WTC11 (cell line): ENCODE results near the gene CHST15. TPM values are rescaled to one million over a fixed set of nuclear protein-coding genes. Genes with fewer than 3 reads are reported as not detected.

Source experiments
- ATAC-seq: fragments of 200-7000 bp; cut with Tn5 transposase; 2 replicates; pipeline ENCODE4 v1.10.0; 2021; ENCODE audit warnings: mild to moderate bottlenecking, moderate library complexity
- CTCF ChIA-PET: fragments of 300-600 bp; sonication (Branson Sonifier 250); formaldehyde crosslinking; loops from one replicate; lab custom pipeline; 2021; ENCODE audit warnings: antibody characterized with exemption; lab: Charles Lee
- POLR2A ChIA-PET: fragments of 350-600 bp; sonication (Branson Sonifier 250); formaldehyde crosslinking; loops from one replicate; lab custom pipeline; 2021; ENCODE audit warnings: antibody characterized with exemption; lab: Charles Lee
- DNase-seq: peaks from one replicate; pipeline ENCODE4 v3.0.0; 2021; ENCODE audit warnings: low spot score
- H3K27ac Mint-ChIP-seq: 2 replicates; pipeline ENCODE4 v1.8.0; 2021; ENCODE audit warnings: mixed read lengths
- H3K27me3 Mint-ChIP-seq: 2 replicates; pipeline ENCODE4 v1.8.0; 2021; ENCODE audit warnings: low read depth, mild to moderate bottlenecking, moderate library complexity, mixed read lengths
- H3K36me3 Mint-ChIP-seq: 2 replicates; pipeline ENCODE4 v1.8.0; 2021; ENCODE audit warnings: mixed read lengths
- H3K4me1 Mint-ChIP-seq: 2 replicates; pipeline ENCODE4 v1.8.0; 2022; ENCODE audit warnings: mixed read lengths
- H3K4me3 Mint-ChIP-seq: 2 replicates; pipeline ENCODE4 v1.8.0; 2021; ENCODE audit warnings: mild to moderate bottlenecking, moderate library complexity, mixed read lengths
- H3K9me3 Mint-ChIP-seq: 2 replicates; pipeline ENCODE4 v1.8.0; 2021; ENCODE audit warnings: mixed read lengths
- CBFB ChIP-seq: sonication (generic); formaldehyde crosslinking; IDR thresholded peaks from 2 replicates; pipeline ENCODE4 v1.8.1; 2022; ENCODE audit warnings: mild to moderate bottlenecking, low read depth, missing genetic modification reagents
- CREB1 ChIP-seq: sonication (generic); formaldehyde crosslinking; IDR thresholded peaks from 2 replicates; pipeline ENCODE4 v1.8.0; 2023; ENCODE audit warnings: mild to moderate bottlenecking, missing genetic modification reagents
- E2F5 ChIP-seq: sonication (generic); formaldehyde crosslinking; IDR thresholded peaks from 2 replicates; pipeline ENCODE4 v1.8.1; 2022; ENCODE audit warnings: mild to moderate bottlenecking, moderate library complexity, missing genetic modification reagents
- EMX1 ChIP-seq: fragments of 250-450 bp; sonication (Bioruptor Pico); IDR thresholded peaks from 2 replicates; pipeline ENCODE4 v1.8.0; 2021; ENCODE audit warnings: mild to moderate bottlenecking
- FOXJ3 ChIP-seq: sonication (generic); formaldehyde crosslinking; IDR thresholded peaks from 2 replicates; pipeline ENCODE4 v1.9.0; 2021; ENCODE audit warnings: missing genetic modification reagents, mild to moderate bottlenecking, borderline replicate concordance
- GABPB1 ChIP-seq: sonication (generic); formaldehyde crosslinking; IDR thresholded peaks from 2 replicates; pipeline ENCODE4 v1.8.1; 2023; ENCODE audit warnings: mild to moderate bottlenecking, missing genetic modification reagents
- MAX ChIP-seq: sonication (generic); formaldehyde crosslinking; IDR thresholded peaks from 2 replicates; pipeline ENCODE4 v1.8.0; 2022; ENCODE audit warnings: mild to moderate bottlenecking, missing genetic modification reagents
- MXD4 ChIP-seq: fragments of 250-450 bp; sonication (Bioruptor Pico); IDR thresholded peaks from 2 replicates; pipeline ENCODE4 v1.8.0; 2021; ENCODE audit warnings: mild to moderate bottlenecking, moderate library complexity, borderline replicate concordance
- MYBL2 ChIP-seq: sonication (generic); formaldehyde crosslinking; IDR thresholded peaks from 2 replicates; pipeline ENCODE4 v1.8.1; 2023; ENCODE audit warnings: mild to moderate bottlenecking, moderate library complexity, missing genetic modification reagents
- NFE2L1 ChIP-seq: sonication (generic); formaldehyde crosslinking; IDR thresholded peaks from 2 replicates; pipeline ENCODE4 v1.8.1; 2023; ENCODE audit warnings: missing genetic modification reagents
- NFYB ChIP-seq: sonication (generic); formaldehyde crosslinking; conservative IDR thresholded peaks from 2 replicates; pipeline ENCODE4 v1.8.0; 2022; ENCODE audit warnings: low read depth, missing genetic modification reagents
- PRRX2 ChIP-seq: fragments of 250-450 bp; sonication (Bioruptor Pico); IDR thresholded peaks from 2 replicates; pipeline ENCODE4 v1.8.0; 2021; ENCODE audit warnings: mild to moderate bottlenecking
- RELA ChIP-seq: sonication (generic); formaldehyde crosslinking; IDR thresholded peaks from 2 replicates; pipeline ENCODE4 v1.8.1; 2022; ENCODE audit warnings: missing genetic modification reagents, mild to moderate bottlenecking, borderline replicate concordance
- STAT6 ChIP-seq: sonication (generic); formaldehyde crosslinking; conservative IDR thresholded peaks from 2 replicates; pipeline ENCODE4 v1.8.1; 2023; ENCODE audit warnings: mild to moderate bottlenecking, low read depth, missing genetic modification reagents, moderate library complexity
- ZBTB21 ChIP-seq: sonication (generic); formaldehyde crosslinking; IDR thresholded peaks from 2 replicates; pipeline ENCODE4 v1.8.1; 2023; ENCODE audit warnings: mild to moderate bottlenecking, missing genetic modification reagents, borderline replicate concordance
- ZNF138 ChIP-seq: sonication (generic); formaldehyde crosslinking; conservative IDR thresholded peaks from 2 replicates; pipeline ENCODE4 v1.8.1; 2022; ENCODE audit warnings: mild to moderate bottlenecking, moderate library complexity, missing genetic modification reagents
- ZNF219 ChIP-seq: sonication (generic); formaldehyde crosslinking; IDR thresholded peaks from 2 replicates; pipeline ENCODE4 v1.8.0; 2023; ENCODE audit warnings: missing genetic modification reagents, mild to moderate bottlenecking, borderline replicate concordance
- ZNF512 ChIP-seq: sonication (generic); formaldehyde crosslinking; IDR thresholded peaks from 2 replicates; pipeline ENCODE4 v1.8.1; 2022; ENCODE audit warnings: missing genetic modification reagents, borderline replicate concordance
- total RNA-seq: library from RNA; stranded (reverse); gene quantifications from 3 replicates; pipeline ENCODE4 v1.2.3, GENCODE V29; 2021
- TF ChIP-seq, protein P1 (sequence below): sonication (generic); formaldehyde crosslinking; IDR thresholded peaks from 2 replicates; pipeline ENCODE4 v1.8.1; 2023; ENCODE audit warnings: mild to moderate bottlenecking, missing genetic modification reagents
- TF ChIP-seq, protein P2 (sequence below): fragments of 250-450 bp; sonication (Bioruptor Pico); IDR thresholded peaks from 2 replicates; pipeline ENCODE4 v1.9.0; 2021; ENCODE audit warnings: moderate library complexity, mild to moderate bottlenecking, inconsistent platforms, borderline replicate concordance
- TF ChIP-seq, protein P3 (sequence below): sonication (generic); formaldehyde crosslinking; IDR thresholded peaks from 2 replicates; pipeline ENCODE4 v1.8.1; 2022; ENCODE audit warnings: low read depth, missing genetic modification reagents, borderline replicate concordance

Gene CHST15
- total RNA-seq, 1 experiment from 2014 or later = 10.7 TPM

DNA sequence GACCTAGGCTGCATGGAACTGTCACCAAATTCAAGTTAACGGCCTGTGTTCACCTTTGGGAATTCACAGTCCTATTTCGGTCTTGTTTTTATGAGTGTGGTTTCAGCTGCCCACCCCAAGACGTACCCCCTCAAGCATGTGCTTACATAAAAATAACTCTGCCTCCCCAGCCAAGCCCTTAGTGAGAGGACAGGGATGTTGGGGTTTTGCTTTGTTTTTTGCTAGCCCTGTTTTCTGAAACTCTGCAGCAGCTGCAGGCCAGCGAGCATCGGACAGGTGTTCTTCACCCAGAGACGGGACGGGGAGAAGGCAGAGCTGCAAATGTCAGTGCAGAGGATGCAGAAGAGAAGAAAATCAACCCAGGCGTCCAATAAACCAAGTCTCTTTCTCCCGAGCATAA is 13.5 kb downstream of the CHST15 start:
- Mint-ChIP-seq H3K36me3 (peaks cover 7% of the 10 kb centered on the region; the same call in 1 of the 2 replicates), H3K27ac (no peak overlapping the region), H3K9me3 (peaks cover 7% of the 10 kb centered on the region; the same call in 1 of the 2 replicates), H3K4me1 (peaks cover 26% of the 10 kb centered on the region), H3K27me3 (no peaks in the 10 kb centered on the region), H3K4me3 (no peak overlapping the region)
- no peak for DNase-seq
- ChIA-PET POLR2A (no interaction called here), CTCF (no interaction called here)
- TF ChIP-seq NFE2L1 (CRISPR knock-in tag) (no peak), CBFB (CRISPR knock-in tag) (no peak), ZBTB21 (CRISPR knock-in tag) (no peak), EMX1 (no peak)
- no peak for ATAC-seq

DNA sequence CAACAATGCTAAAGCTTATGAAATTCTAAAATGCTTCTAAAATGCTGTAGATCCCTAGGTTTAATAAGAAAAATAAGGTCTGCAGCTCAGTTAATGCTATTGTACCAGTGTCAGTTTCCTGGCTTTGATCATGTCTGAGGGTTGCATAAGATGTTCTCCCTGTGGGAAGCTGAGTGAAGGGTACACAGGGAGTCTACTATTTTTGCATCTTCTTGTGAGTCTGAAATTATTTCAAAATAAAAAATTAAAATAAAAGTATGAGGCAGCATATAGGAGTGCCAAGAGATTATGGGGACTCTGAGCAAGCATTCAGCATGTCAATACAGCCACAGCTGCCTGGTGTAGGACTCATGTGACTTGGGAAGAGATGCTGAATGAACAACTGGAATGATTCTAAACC is 14.7 kb downstream of the CHST15 start:
- CTCF ChIA-PET = no interaction called here
- H3K4me1 Mint-ChIP-seq = peaks cover 31% of the 10 kb centered on the region

GRCh38 chr10:124078028-124078427 is 15.4 kb downstream of the CHST15 start:
- ATAC-seq = no peak

More for the DNA sequence above, 14.7 kb downstream of the CHST15 start:
- Mint-ChIP-seq H3K27me3 (no peaks in the 10 kb centered on the region), H3K4me3 (no peak overlapping the region), H3K27ac (no peak overlapping the region), H3K9me3 (peaks cover 7% of the 10 kb centered on the region; the same call in 1 of the 2 replicates), H3K36me3 (peaks cover 10% of the 10 kb centered on the region; the same call in 1 of the 2 replicates)
- DNase-seq (no peak), ATAC-seq (no peak)
- POLR2A ChIA-PET = no interaction called here
- TF ChIP-seq, protein P1, sequence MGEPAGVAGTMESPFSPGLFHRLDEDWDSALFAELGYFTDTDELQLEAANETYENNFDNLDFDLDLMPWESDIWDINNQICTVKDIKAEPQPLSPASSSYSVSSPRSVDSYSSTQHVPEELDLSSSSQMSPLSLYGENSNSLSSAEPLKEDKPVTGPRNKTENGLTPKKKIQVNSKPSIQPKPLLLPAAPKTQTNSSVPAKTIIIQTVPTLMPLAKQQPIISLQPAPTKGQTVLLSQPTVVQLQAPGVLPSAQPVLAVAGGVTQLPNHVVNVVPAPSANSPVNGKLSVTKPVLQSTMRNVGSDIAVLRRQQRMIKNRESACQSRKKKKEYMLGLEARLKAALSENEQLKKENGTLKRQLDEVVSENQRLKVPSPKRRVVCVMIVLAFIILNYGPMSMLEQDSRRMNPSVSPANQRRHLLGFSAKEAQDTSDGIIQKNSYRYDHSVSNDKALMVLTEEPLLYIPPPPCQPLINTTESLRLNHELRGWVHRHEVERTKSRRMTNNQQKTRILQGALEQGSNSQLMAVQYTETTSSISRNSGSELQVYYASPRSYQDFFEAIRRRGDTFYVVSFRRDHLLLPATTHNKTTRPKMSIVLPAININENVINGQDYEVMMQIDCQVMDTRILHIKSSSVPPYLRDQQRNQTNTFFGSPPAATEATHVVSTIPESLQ (CRISPR knock-in tag) = no peak
- TF ChIP-seq CBFB (CRISPR knock-in tag) (no peak), EMX1 (no peak)

More at GRCh38 chr10:124078028-124078427, 15.4 kb downstream of the CHST15 start:
- H3K27me3 Mint-ChIP-seq = no peaks in the 10 kb centered on the region
- peaks cover 7% of the 10 kb centered on the region; the same call in 1 of the 2 replicates for H3K9me3 Mint-ChIP-seq
- TF ChIP-seq PRRX2 (CRISPR knock-in tag) = no peak
- no peak for TF ChIP-seq ZNF219 (CRISPR knock-in tag)
- TF ChIP-seq ZNF138 (CRISPR knock-in tag) = no peak
- no peak for TF ChIP-seq ZNF512 (CRISPR knock-in tag)
- no peak for TF ChIP-seq ZBTB21 (CRISPR knock-in tag)
- no peak for TF ChIP-seq CREB1 (CRISPR knock-in tag)
- no peak for TF ChIP-seq NFYB (CRISPR knock-in tag)
- no peak for TF ChIP-seq FOXJ3
- TF ChIP-seq, protein P2, sequence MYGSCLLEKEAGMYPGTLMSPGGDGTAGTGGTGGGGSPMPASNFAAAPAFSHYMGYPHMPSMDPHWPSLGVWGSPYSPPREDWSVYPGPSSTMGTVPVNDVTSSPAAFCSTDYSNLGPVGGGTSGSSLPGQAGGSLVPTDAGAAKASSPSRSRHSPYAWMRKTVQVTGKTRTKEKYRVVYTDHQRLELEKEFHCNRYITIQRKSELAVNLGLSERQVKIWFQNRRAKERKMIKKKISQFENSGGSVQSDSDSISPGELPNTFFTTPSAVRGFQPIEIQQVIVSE (CRISPR knock-in tag) = no peak
- TF ChIP-seq GABPB1 (CRISPR knock-in tag) = no peak
- no peak for TF ChIP-seq MXD4 (CRISPR knock-in tag)
- TF ChIP-seq, protein P3, sequence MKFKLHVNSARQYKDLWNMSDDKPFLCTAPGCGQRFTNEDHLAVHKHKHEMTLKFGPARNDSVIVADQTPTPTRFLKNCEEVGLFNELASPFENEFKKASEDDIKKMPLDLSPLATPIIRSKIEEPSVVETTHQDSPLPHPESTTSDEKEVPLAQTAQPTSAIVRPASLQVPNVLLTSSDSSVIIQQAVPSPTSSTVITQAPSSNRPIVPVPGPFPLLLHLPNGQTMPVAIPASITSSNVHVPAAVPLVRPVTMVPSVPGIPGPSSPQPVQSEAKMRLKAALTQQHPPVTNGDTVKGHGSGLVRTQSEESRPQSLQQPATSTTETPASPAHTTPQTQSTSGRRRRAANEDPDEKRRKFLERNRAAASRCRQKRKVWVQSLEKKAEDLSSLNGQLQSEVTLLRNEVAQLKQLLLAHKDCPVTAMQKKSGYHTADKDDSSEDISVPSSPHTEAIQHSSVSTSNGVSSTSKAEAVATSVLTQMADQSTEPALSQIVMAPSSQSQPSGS (CRISPR knock-in tag) = no peak
- no peak for TF ChIP-seq STAT6 (CRISPR knock-in tag)
- TF ChIP-seq MYBL2 (CRISPR knock-in tag) = no peak
- TF ChIP-seq MAX (CRISPR knock-in tag) = no peak
- no peak for TF ChIP-seq RELA (CRISPR knock-in tag)
- TF ChIP-seq E2F5 (CRISPR knock-in tag) = no peak
- no peak for DNase-seq
- no peak overlapping the region for H3K4me3 Mint-ChIP-seq
- H3K36me3 Mint-ChIP-seq = peaks cover 7% of the 10 kb centered on the region; the same call in 1 of the 2 replicates
- POLR2A ChIA-PET = no interaction called here
- no peak overlapping the region for H3K27ac Mint-ChIP-seq
- CTCF ChIA-PET = interaction anchor here (1.4 kb wide), 1 partner anchor 84 kb away, joined by 4 read pairs; no protein-coding TSS in a partner anchor
- H3K4me1 Mint-ChIP-seq = peaks cover 31% of the 10 kb centered on the region
